Stimulated activated naive CD8-positive, alpha-beta T cell treated with anti-CD3 and anti-CD28 coated beads, Interleukin-15, amount 100 ng/mL, for 72 hours (primary cell): Measurements from ENCODE around the gene DNAH10.
"Not testable (repeated sequence)": the region's sequence is repeated elsewhere in the genome, so short reads cannot be mapped to it uniquely, and the experiment has no call there.

Source experiments
- ATAC-seq: fragments of 150-1000 bp; cut with Tn5 transposase; 2 replicates; pipeline ENCODE4 v1.10.0; 2021; ENCODE audit warnings: mild to moderate bottlenecking, moderate library complexity
- DNase-seq, 2 donors: peaks; one replicate each; pipeline ENCODE4 v3.0.0; 2021 to 2022
- H3K27ac Mint-ChIP-seq, 2 donors: one replicate each; pipeline ENCODE4 v1.8.0; 2022; ENCODE audit warnings: mild to moderate bottlenecking in 2 of 2, mixed read lengths in 2 of 2, moderate library complexity in 2 of 2
- H3K27me3 Mint-ChIP-seq: one replicate; pipeline ENCODE4 v1.8.0; 2022; ENCODE audit warnings: mixed read lengths
- H3K4me1 Mint-ChIP-seq: one replicate; pipeline ENCODE4 v1.8.0; 2022; ENCODE audit warnings: mild to moderate bottlenecking, mixed read lengths
- H3K4me3 Mint-ChIP-seq, 2 donors: one replicate each; pipeline ENCODE4 v1.8.0; 2022; ENCODE audit warnings: mild to moderate bottlenecking in 2 of 2, mixed read lengths in 2 of 2, moderate library complexity in 1 of 2
- H3K9me3 Mint-ChIP-seq, 2 donors: one replicate each; pipeline ENCODE4 v1.8.0; 2022; ENCODE audit warnings: mixed read lengths in 2 of 2

The DNAH10 gene

GRCh38 chr12:123762715-123763052, 583 bp downstream of the DNAH10 start:
- Mint-ChIP-seq H3K4me3 (peak overlapping the region; percentile 78 to 79), H3K9me3 (no peaks in the 10 kb centered on the region), H3K4me1 (peaks cover 14% of the 10 kb centered on the region), H3K27ac (peak overlapping the region in 1 of 2 donors; percentile 10), H3K27me3 (no peaks in the 10 kb centered on the region)
- ATAC-seq (peak; percentile 2), DNase-seq (no peak)

GRCh38 chr12:123763093-123763492, 992 bp downstream of the DNAH10 start:
- DNase-seq = no peak
- Mint-ChIP-seq H3K27ac (no peak overlapping the region), H3K4me1 (peaks cover 18% of the 10 kb centered on the region), H3K27me3 (no peaks in the 10 kb centered on the region), H3K9me3 (no peaks in the 10 kb centered on the region), H3K4me3 (no peak overlapping the region)
- no peak for ATAC-seq

DNA sequence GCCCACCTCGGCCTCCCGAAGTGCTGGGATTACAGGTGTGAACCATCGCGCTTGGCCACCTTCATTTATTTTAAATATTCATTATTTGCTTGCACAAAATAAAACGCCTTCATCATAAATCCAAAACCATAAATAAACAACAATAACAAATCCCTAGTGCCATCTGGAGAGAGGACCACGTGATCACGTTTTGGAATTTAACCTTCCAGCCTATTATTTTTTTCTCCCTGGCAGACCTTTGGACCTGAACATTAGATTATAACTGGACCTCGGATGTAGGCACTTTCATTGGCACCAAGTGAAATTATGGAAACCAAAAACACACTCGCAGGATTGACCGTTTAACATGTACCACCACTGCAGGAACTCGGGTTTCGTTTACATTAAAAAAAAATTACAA, 2.0 kb downstream of the DNAH10 start:
- no peak overlapping the region for H3K27ac Mint-ChIP-seq
- no peaks in the 10 kb centered on the region for H3K9me3 Mint-ChIP-seq
- peaks cover 20% of the 10 kb centered on the region for H3K4me1 Mint-ChIP-seq

GRCh38 chr12:123765504-123766035, 3.5 kb downstream of the DNAH10 start:
- Mint-ChIP-seq H3K27ac (no peak overlapping the region), H3K9me3 (no peaks in the 10 kb centered on the region)

More for the DNA sequence above, 2.0 kb downstream of the DNAH10 start:
- ATAC-seq = no peak
- Mint-ChIP-seq H3K4me3 (no peak overlapping the region), H3K27me3 (no peaks in the 10 kb centered on the region)
- no peak for DNase-seq

GRCh38 chr12:123767613-123768012, 5.5 kb downstream of the DNAH10 start:
- Mint-ChIP-seq H3K27me3 (no peaks in the 10 kb centered on the region), H3K27ac (no peak overlapping the region)
- peak; percentile 97 for ATAC-seq

More at GRCh38 chr12:123765504-123766035, 3.5 kb downstream of the DNAH10 start:
- peaks cover 20% of the 10 kb centered on the region for H3K4me1 Mint-ChIP-seq
- no peak overlapping the region for H3K4me3 Mint-ChIP-seq
- DNase-seq = no peak
- ATAC-seq = no peak
- H3K27me3 Mint-ChIP-seq = no peaks in the 10 kb centered on the region

GRCh38 chr12:123771261-123771660, 9.2 kb downstream of the DNAH10 start:
- Mint-ChIP-seq H3K27ac (no peak overlapping the region), H3K9me3 (peaks cover 0 to 11% of the 10 kb centered on the region in 2 donors), H3K27me3 (no peaks in the 10 kb centered on the region), H3K4me3 (no peak overlapping the region), H3K4me1 (peaks cover 12% of the 10 kb centered on the region)
- no peak for ATAC-seq
- DNase-seq = no peak

More at GRCh38 chr12:123767613-123768012, 5.5 kb downstream of the DNAH10 start:
- Mint-ChIP-seq H3K9me3 (no peaks in the 10 kb centered on the region), H3K4me3 (peak overlapping the region in 1 of 2 donors; percentile 14), H3K4me1 (peaks cover 16% of the 10 kb centered on the region)
- peak; percentile 19 to 54 for DNase-seq

DNA sequence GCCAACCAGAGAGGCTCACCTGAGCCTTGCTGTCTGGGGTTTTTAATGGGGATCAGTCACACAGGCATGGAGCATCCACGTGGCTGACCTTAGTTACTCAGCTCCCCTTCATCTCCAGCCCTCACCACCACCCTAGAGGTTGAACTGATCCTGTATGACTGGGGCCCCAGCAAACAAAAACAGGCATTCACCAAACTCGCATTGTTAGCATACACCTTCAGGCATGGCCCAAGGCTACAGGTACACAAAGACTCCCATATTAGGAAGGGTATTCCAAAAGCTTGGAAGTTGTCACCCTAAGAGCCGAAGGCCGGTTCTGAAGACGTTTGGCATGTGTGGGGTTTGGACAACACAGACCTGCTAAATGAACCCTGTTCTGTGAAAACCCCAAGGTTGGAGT, 10.0 kb downstream of the DNAH10 start:
- Mint-ChIP-seq H3K4me3 (no peak overlapping the region), H3K27ac (no peak overlapping the region), H3K9me3 (peaks cover 0 to 11% of the 10 kb centered on the region in 2 donors), H3K4me1 (peaks cover 12% of the 10 kb centered on the region), H3K27me3 (no peaks in the 10 kb centered on the region)
- ATAC-seq (no peak), DNase-seq (no peak)

GRCh38 chr12:123773375-123773774, 11.3 kb downstream of the DNAH10 start:
- H3K9me3 Mint-ChIP-seq = peaks cover 0 to 11% of the 10 kb centered on the region in 2 donors
- no peaks in the 10 kb centered on the region for H3K27me3 Mint-ChIP-seq
- ATAC-seq = no peak
- H3K27ac Mint-ChIP-seq = no peak overlapping the region
- no peaks in the 10 kb centered on the region for H3K4me1 Mint-ChIP-seq
- no peak overlapping the region for H3K4me3 Mint-ChIP-seq
- no peak for DNase-seq

GRCh38 chr12:123779551-123779950, 17.4 kb downstream of the DNAH10 start:
- Mint-ChIP-seq H3K4me3 (no peak overlapping the region), H3K9me3 (peaks cover 0 to 11% of the 10 kb centered on the region in 2 donors), H3K27me3 (no peaks in the 10 kb centered on the region), H3K4me1 (no peaks in the 10 kb centered on the region), H3K27ac (no peak overlapping the region)
- no peak for ATAC-seq
- DNase-seq = no peak

DNA sequence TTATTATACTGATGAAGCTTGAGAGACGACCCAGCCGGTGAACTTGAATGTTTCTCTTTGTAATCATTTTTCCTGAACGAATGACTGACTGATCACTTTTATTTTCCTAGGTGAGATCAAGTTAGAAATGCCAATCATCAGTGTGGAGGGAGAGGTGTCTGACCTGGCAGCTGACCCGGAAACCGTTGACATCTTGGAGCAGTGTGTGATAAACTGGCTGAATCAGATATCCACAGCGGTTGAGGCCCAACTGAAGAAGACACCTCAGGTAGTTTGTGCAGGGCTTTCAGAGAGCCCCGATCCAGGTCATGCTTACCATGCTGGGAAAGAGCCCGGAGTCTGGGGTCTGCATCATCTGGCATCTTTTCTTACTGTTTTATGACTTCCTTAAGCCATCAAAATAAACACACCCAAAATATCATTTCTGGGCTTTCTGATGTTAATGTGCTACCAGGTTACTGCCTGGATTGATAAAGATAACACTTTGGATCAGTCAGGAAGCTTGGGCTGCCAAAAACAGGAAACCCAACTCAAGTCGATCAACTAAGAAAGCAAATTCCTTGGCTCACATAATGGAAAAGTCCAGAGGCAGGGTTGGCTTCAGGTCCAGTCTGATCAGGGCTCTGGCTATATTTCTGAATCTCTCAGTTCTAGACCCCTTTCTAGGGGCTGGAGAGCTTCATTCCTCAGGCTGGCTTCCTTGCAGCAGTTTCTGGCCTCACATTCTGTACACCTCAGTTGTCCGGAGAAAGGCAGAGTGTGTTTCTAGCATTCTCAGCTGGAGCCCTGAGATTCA, 21.1 kb downstream of the DNAH10 start:
- H3K4me1 Mint-ChIP-seq = no peaks in the 10 kb centered on the region

DNA sequence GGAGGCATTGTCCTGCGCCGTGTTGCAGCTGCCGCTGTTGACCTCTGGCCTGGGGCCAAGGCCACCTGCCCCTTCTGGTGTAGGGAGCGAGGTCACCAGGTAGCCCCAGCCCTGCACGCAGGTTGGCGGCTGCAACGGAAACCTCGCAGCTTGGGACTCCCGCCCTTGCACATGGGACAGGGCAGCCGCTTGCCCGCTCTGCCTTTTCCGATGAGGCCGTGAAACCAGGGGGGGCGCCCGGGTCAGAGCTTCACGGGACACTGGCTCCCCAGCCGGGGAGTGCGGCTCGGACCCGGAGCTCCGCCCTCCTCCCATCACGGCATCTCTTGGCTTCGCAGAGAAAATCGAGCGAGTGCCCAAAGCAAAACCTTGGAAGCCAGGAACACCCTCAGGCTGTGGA, 25.4 kb downstream of the DNAH10 start:
- peaks cover 0 to 4% of the 10 kb centered on the region in 2 donors for H3K9me3 Mint-ChIP-seq
- no peak for DNase-seq
- no peak for ATAC-seq
- no peaks in the 10 kb centered on the region for H3K27me3 Mint-ChIP-seq
- no peaks in the 10 kb centered on the region for H3K4me1 Mint-ChIP-seq
- H3K27ac Mint-ChIP-seq = no peak overlapping the region
- no peak overlapping the region for H3K4me3 Mint-ChIP-seq

More for the DNA sequence above, 21.1 kb downstream of the DNAH10 start:
- ATAC-seq = no peak
- Mint-ChIP-seq H3K27me3 (no peaks in the 10 kb centered on the region), H3K4me3 (no peak overlapping the region), H3K9me3 (no peaks in the 10 kb centered on the region), H3K27ac (no peak overlapping the region)
- no peak for DNase-seq

DNA sequence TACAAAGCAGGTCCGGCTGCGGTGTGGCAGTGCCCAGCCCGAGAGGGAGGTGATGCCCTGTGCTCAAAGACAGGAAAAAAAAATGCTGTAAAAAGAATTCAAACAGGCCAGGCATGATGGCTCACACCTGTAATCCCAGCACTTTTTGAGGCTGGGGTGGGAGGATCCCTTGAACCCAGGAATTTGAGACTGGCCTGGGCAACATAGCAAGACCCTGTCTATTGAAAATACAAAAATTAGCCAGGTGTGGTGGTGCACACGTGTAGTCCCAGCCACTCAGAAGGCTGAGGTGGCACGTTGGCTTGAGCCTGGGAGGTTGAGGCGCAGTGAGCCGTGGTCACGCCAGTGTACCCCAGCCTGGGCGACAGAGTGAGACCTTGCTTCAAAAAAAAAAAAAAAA, 26.4 kb downstream of the DNAH10 start:
- DNase-seq (no peak), ATAC-seq (no peak)
- H3K27me3 Mint-ChIP-seq = no peaks in the 10 kb centered on the region
- H3K27ac Mint-ChIP-seq = no peak overlapping the region
- no peaks in the 10 kb centered on the region for H3K4me1 Mint-ChIP-seq
- peaks cover 0 to 9% of the 10 kb centered on the region in 2 donors for H3K9me3 Mint-ChIP-seq
- no peak overlapping the region for H3K4me3 Mint-ChIP-seq

DNA sequence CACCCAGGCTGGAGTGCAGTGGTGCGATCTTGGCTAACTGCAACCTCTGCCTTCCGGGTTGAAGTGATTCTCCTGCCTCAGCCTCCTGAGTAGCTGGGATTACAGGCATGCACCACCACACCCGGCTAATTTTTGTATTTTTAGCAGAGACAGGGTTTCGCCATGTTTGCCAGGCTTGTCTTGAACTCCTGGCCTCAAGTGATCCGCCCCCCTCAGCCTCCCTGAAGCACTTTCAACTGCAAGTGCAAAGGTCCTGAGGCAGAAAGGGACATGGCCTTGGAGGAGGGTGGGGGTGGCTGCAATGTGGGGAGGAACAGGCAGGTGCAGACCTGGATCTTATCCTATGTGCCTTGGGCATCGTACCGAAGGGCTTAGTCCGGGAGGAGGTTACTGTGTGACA, 27.3 kb downstream of the DNAH10 start:
- not testable (repeated sequence) for H3K9me3 Mint-ChIP-seq, ATAC-seq, H3K27me3 Mint-ChIP-seq, H3K4me3 Mint-ChIP-seq, H3K27ac Mint-ChIP-seq, H3K4me1 Mint-ChIP-seq, DNase-seq

- DNase-seq = no peak
- ATAC-seq = no peak
- Mint-ChIP-seq H3K27ac (no peak overlapping the region), H3K27me3 (no peaks in the 10 kb centered on the region), H3K9me3 (peaks cover 0 to 9% of the 10 kb centered on the region in 2 donors), H3K4me3 (no peak overlapping the region), H3K4me1 (no peaks in the 10 kb centered on the region)
These were observed 28.9 kb downstream of the DNAH10 start for GRCh38 chr12:123790905-123791467.

- Mint-ChIP-seq H3K9me3 (peaks cover 0 to 9% of the 10 kb centered on the region in 2 donors), H3K4me3 (no peak overlapping the region), H3K27ac (no peak overlapping the region), H3K27me3 (no peaks in the 10 kb centered on the region), H3K4me1 (no peaks in the 10 kb centered on the region)
- ATAC-seq (no peak), DNase-seq (no peak)
These were observed 31.9 kb downstream of the DNAH10 start for GRCh38 chr12:123794027-123794426.

DNA sequence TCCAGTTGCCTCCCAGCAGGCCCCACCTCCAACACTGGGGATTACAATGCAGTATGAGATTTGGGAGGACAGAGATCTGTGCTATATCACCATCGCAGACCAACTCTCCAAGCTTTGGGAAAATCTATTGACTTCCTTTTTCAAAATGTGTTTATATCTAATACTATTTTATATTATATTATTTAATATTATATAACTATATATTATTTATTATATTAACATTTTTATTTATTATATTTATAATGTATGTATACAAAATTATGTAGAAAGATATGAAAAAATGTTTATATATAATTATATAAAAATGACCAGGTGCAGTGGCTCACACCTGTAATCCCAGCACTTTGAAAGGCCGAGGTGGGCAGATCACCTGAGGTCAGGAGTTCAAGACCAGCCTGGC, 36.4 kb downstream of the DNAH10 start:
- no peak for DNase-seq
- Mint-ChIP-seq H3K9me3 (no peaks in the 10 kb centered on the region), H3K4me1 (no peaks in the 10 kb centered on the region), H3K4me3 (no peak overlapping the region), H3K27me3 (no peaks in the 10 kb centered on the region), H3K27ac (no peak overlapping the region)
- ATAC-seq = no peak
